ENCODE data around the gene XBP1. TPM values are rescaled to one million over a fixed set of nuclear protein-coding genes. Genes with fewer than 3 reads are reported as not detected.

Gene XBP1
- total and polyA plus RNA-seq, 2 donors (not counting 1 experiment from before 2014, with no cell fraction given) = 16.8 to 69.8 TPM

- Histone ChIP-seq H3K79me2 (ENCODE audit: control insufficient read depth, insufficient read depth, low read length) (peaks cover 29% of the 10 kb centered on the region), H4K20me1 (ENCODE audit: control insufficient read depth, insufficient read depth, low read length, poor library complexity, severe bottlenecking) (no peaks in the 10 kb centered on the region), H3K4me2 (replicated peaks; ENCODE audit: low read depth, low read length, poor library complexity, severe bottlenecking) (peak overlapping the region; percentile 88), H3K9me3 (ENCODE audit: control extremely low read depth in 1 of 3, control insufficient read depth in 2 of 3, insufficient read depth in 1 of 3, low read length in 2 of 3) (no peaks in the 10 kb centered on the region), H3K4me1 (ENCODE audit: control insufficient read depth in 2 of 2, insufficient read depth in 2 of 2, low read length in 2 of 2) (peaks cover 27 to 37% of the 10 kb centered on the region in 2 donors), H3K27ac (ENCODE audit: low read length in 2 of 2) (no peak overlapping the region), H3K27me3 (replicated peaks in 1 of 4; ENCODE audit: control extremely low read depth in 1 of 4, control insufficient read depth in 3 of 4, insufficient read depth in 4 of 4, low read length in 3 of 4) (no peaks in the 10 kb centered on the region), H3K9ac (ENCODE audit: low read length) (peak overlapping the region; percentile 99), H3K36me3 (replicated peaks in 1 of 2; ENCODE audit: control extremely low read depth in 1 of 2, control insufficient read depth in 1 of 2, extremely low read depth in 1 of 2, insufficient read depth in 2 of 2, low read length in 1 of 2) (no peaks in the 10 kb centered on the region), H3K4me3 (ENCODE audit: control extremely low read depth in 1 of 5, extremely low read depth in 1 of 5, insufficient read depth in 1 of 5, low read depth in 2 of 5, low read length in 4 of 5) (peak overlapping the region in 1 of 5 experiments; percentile 82), H2AFZ (ENCODE audit: insufficient read depth, low read depth, low read length, poor library complexity, severe bottlenecking) (peak overlapping the region; percentile 48)
- intact Hi-C loops (cut with micrococcal nuclease) = loop anchor here (1.0 to 5.0 kb wide), 3 partner anchors 80 to 1465 kb away; partner anchors contain the start of genes OSM, TTC28 and ZNRF3
- ATAC-seq (ENCODE audit: low read depth) = no peak
- POLR2A ChIA-PET = no interaction called here
- CTCF ChIA-PET = interaction anchor here (0.6 to 1.4 kb wide), 4 partner anchors 17 to 443 kb away, joined by 3 to 5 read pairs (median 4); no protein-coding TSS in a partner anchor
- Mint-ChIP-seq H3K4me1 (peaks cover 39% of the 10 kb centered on the region), H3K4me3 (peak overlapping the region; percentile 86), H3K27ac (no peak overlapping the region), H3K27me3 (no peaks in the 10 kb centered on the region), H3K9me3 (ENCODE audit: insufficient read depth) (no peaks in the 10 kb centered on the region)
- DNase-seq = no peak
- no peak for TF ChIP-seq EZH2 (IDR thresholded peaks at IDR 0.05; ENCODE audit: borderline replicate concordance, insufficient read depth, low read depth, low read length, poor library complexity, severe bottlenecking)
- no peak for TF ChIP-seq CTCF (IDR thresholded peaks at IDR 0.05)
- WGBS (ENCODE audit: insufficient coverage) = 0% methylated on average over 1 of the region's 7 CpGs
Measured at GRCh38 chr22:28802595-28803123, 2.3 kb upstream of the XBP1 start.

Data from B cell (primary cell).